HG03460 (cell line): ENCODE measurements around the gene PIGM.

Experiments
- ATAC-seq: cut with Tn5 transposase; IDR thresholded peaks from one replicate; pipeline ENCODE4 v1.9.1; 2021; ENCODE audit not compliant: unreplicated experiment

Gene PIGM

GRCh38 chr1:159990005-159990404, 41.8 kb downstream of the PIGM start:
- ATAC-seq: no peak

GRCh38 chr1:159989581-159989980, 42.2 kb downstream of the PIGM start:
- ATAC-seq: no peak

GRCh38 chr1:159988006-159988405, 43.8 kb downstream of the PIGM start:
- ATAC-seq: no peak

- ATAC-seq: no peak
Measured at GRCh38 chr1:159987186-159987585, 44.6 kb downstream of the PIGM start.

GRCh38 chr1:159986531-159986930, 45.3 kb downstream of the PIGM start:
- ATAC-seq: no peak

GRCh38 chr1:159986093-159986492, 45.7 kb downstream of the PIGM start:
- no peak for ATAC-seq

- no peak for ATAC-seq
Measured at GRCh38 chr1:159985473-159985872, 46.3 kb downstream of the PIGM start.

- no peak for ATAC-seq
Measured at GRCh38 chr1:159983681-159984080, 48.1 kb downstream of the PIGM start.

- ATAC-seq: no peak
Measured at GRCh38 chr1:159982280-159982679, 49.5 kb downstream of the PIGM start.

GRCh38 chr1:159981351-159982055, 50.3 kb downstream of the PIGM start:
- ATAC-seq: no peak

GRCh38 chr1:159980786-159981185, 51.0 kb downstream of the PIGM start:
- ATAC-seq: no peak

GRCh38 chr1:159980076-159980475, 51.7 kb downstream of the PIGM start:
- no peak for ATAC-seq

GRCh38 chr1:159979257-159979656, 52.5 kb downstream of the PIGM start:
- no peak for ATAC-seq

GRCh38 chr1:159978107-159978398, 53.7 kb downstream of the PIGM start:
- ATAC-seq: no peak

GRCh38 chr1:159977364-159978106, 54.3 kb downstream of the PIGM start:
- ATAC-seq: no peak
